Thymus (tissue), 11 donors: ENCODE results near the gene FNBP1. TPM values are rescaled to one million over a fixed set of nuclear protein-coding genes. Genes with fewer than 3 reads are reported as not detected.

Experiments
- DNase-seq, 9 donors: peaks; one replicate each; pipeline ENCODE4 v3.0.0-alpha.2; 2013; ENCODE audit warnings: low spot score in 9 of 9, low read depth in 6 of 9, missing footprints in 1 of 9
- H3K27ac ChIP-seq, 2 donors: one replicate each; pipeline ENCODE4 v1.5.1; 2013; ENCODE audit warnings: control low read depth in 1 of 2, low read depth in 1 of 2, low read length in 1 of 2, mild to moderate bottlenecking in 1 of 2, moderate library complexity in 1 of 2
- H3K27me3 ChIP-seq, 2 donors: one replicate each; pipeline ENCODE4 v1.5.1; 2013; ENCODE audit warnings: low read length in 1 of 2; ENCODE audit not compliant: control insufficient read depth in 2 of 2, insufficient read depth in 1 of 2
- H3K36me3 ChIP-seq, 2 donors: one replicate each; pipeline ENCODE4 v1.5.1; 2013; ENCODE audit warnings: low read length in 1 of 2, mild to moderate bottlenecking in 1 of 2, moderate library complexity in 1 of 2; ENCODE audit not compliant: control insufficient read depth in 2 of 2, insufficient read depth in 2 of 2
- H3K4me1 ChIP-seq, 2 donors: one replicate each; pipeline ENCODE4 v1.5.1; 2013; ENCODE audit warnings: low read length in 2 of 2; ENCODE audit not compliant: control insufficient read depth in 2 of 2, insufficient read depth in 2 of 2
- H3K4me3 ChIP-seq, 2 donors: one replicate each; pipeline ENCODE4 v1.5.1; 2013; ENCODE audit warnings: low read length in 2 of 2, control low read depth in 1 of 2, mild to moderate bottlenecking in 1 of 2
- H3K9me3 ChIP-seq, 2 donors: one replicate each; pipeline ENCODE4 v1.5.1; 2013; ENCODE audit warnings: low read length in 1 of 2, mild to moderate bottlenecking in 1 of 2; ENCODE audit not compliant: control insufficient read depth in 2 of 2, insufficient read depth in 1 of 2
- WGBS: extraction: QIAGEN DNeasy Blood & Tissue Kit; methylation state at CpG from one replicate; pipeline ENCODE4 v1.1.7; 2013; 5-methylcytosine and 5-hydroxymethylcytosine counted together
- polyA plus RNA-seq: library from polyadenylated mRNA; stranded (reverse); fragments of 200-250 nt; gene quantifications from one replicate; pipeline ENCODE4 v1.2.3, GENCODE V29; 2013
- total RNA-seq: library from RNA; stranded (reverse); fragments of 120-200 nt; gene quantifications from one replicate; pipeline ENCODE4 v1.2.4, GENCODE V29; 2013
- donor health status: healthy.

FNBP1 gene
- total and polyA plus RNA-seq, 2 donors = 79.6 to 82.8 TPM

DNA sequence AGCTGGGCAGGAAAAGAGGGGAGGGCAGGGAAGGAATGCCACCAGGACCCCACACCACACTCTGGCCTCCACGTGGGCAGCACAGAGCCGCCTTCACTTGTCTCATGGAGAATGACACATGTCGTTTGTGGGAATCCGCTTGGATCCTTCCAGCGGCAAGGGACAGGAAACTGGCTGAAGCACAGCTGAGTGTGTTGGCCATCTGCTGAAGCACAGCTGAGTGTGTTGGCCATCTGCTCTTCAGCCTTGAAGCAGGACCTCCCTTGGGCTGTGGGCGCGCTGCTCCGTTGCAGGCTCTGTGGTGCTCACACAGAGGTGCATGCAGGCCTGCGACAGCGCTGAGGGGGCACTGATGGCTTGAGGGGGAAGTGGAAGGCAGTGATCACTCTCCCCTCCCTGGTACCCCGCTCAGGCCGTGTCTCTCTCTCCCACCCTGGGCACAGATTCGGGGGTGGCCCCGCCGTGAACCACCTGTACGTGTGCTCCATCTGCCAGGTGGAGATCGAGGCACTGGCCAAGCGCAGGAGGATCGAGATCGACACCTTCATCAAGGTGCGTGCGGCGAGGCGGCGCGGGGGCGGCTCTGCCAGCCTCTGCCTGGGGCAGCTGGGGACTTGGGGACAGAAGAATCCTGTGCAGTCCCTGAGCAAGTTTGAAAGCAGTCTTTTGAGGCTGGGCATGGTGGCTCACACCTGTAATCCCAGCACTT is 167.1 kb downstream of the FNBP1 start:
- Histone ChIP-seq H3K27me3 (no peaks in the 10 kb centered on the region), H3K4me1 (peaks cover 13 to 45% of the 10 kb centered on the region in 2 donors), H3K9me3 (peaks cover 0 to 1% of the 10 kb centered on the region in 2 donors), H3K27ac (no peak overlapping the region), H3K36me3 (peaks cover 46 to 47% of the 10 kb centered on the region in 2 donors), H3K4me3 (no peak overlapping the region)
- 98% methylated on average over 27 of the region's 27 CpGs for WGBS
- no peak for DNase-seq

- no peaks in the 10 kb centered on the region for H3K27me3 ChIP-seq
- no peak for DNase-seq
- H3K36me3 ChIP-seq = peaks cover 50 to 51% of the 10 kb centered on the region in 2 donors
- 97% methylated on average over 23 of the region's 23 CpGs for WGBS
- no peak overlapping the region for H3K27ac ChIP-seq
- H3K4me3 ChIP-seq = no peak overlapping the region
- H3K4me1 ChIP-seq = peaks cover 13 to 42% of the 10 kb centered on the region in 2 donors
- H3K9me3 ChIP-seq = peaks cover 0 to 1% of the 10 kb centered on the region in 2 donors
Measured at GRCh38 chr9:129875181-129875611, 167.8 kb downstream of the FNBP1 start.

GRCh38 chr9:129874261-129875101 is 168.5 kb downstream of the FNBP1 start:
- no peak for DNase-seq
- Histone ChIP-seq H3K4me3 (no peak overlapping the region), H3K9me3 (peaks cover 0 to 1% of the 10 kb centered on the region in 2 donors), H3K4me1 (peaks cover 17 to 48% of the 10 kb centered on the region in 2 donors), H3K27ac (peak overlapping the region; percentile 26 to 92), H3K36me3 (peaks cover 57 to 58% of the 10 kb centered on the region in 2 donors), H3K27me3 (no peaks in the 10 kb centered on the region)
- WGBS = 92% methylated on average over 38 of the region's 38 CpGs

DNA sequence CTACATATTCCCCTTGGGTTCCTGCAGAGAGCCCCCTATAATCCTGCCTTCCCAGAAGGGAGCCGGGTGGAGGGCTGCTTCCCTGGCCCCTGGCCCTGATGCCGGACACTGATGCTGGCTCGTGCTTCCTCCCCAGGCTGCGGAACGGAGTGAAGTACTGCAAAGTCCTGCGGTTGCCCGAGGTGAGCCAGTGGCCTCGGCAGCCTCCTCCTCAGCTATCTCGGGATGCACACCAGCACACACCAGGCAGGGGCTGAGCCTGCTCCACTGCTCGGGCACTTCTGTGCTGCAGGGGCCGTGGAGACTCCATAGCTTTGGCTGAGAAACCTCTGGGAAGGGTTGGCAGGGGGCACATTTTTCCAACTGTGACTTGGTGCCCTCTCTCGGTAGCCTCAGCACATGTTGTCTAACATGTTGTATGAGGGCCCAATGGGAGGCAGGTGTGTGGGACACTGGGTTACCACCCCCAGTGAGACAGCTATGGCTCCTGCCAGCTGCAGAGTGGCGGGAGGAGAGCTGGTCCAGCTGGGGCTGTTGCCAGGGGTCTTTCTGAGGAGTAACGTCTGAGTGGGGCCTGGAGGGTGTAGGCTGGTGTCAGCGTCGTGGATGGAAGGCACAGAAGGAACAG is 169.3 kb downstream of the FNBP1 start:
- no peak overlapping the region for H3K4me3 ChIP-seq
- H3K27me3 ChIP-seq = no peaks in the 10 kb centered on the region
- WGBS = 72% methylated on average over 16 of the region's 16 CpGs
- peaks cover 62 to 64% of the 10 kb centered on the region in 2 donors for H3K36me3 ChIP-seq
- peaks cover 0 to 1% of the 10 kb centered on the region in 2 donors for H3K9me3 ChIP-seq
- H3K27ac ChIP-seq = peak overlapping the region; percentile 49 to 92
- peak in 3 of 9 donors; percentile 72 to 85 (median 77) for DNase-seq
- H3K4me1 ChIP-seq = peaks cover 25 to 56% of the 10 kb centered on the region in 2 donors

GRCh38 chr9:129871046-129871445 is 171.9 kb downstream of the FNBP1 start:
- Histone ChIP-seq H3K27ac (no peak overlapping the region), H3K4me1 (peaks cover 49 to 79% of the 10 kb centered on the region in 2 donors), H3K36me3 (peaks cover 64 to 77% of the 10 kb centered on the region in 2 donors), H3K4me3 (no peak overlapping the region), H3K27me3 (no peaks in the 10 kb centered on the region), H3K9me3 (peaks cover 1 to 5% of the 10 kb centered on the region in 2 donors)
- DNase-seq = no peak
- 98% methylated on average over 11 of the region's 11 CpGs for WGBS

- no peak overlapping the region for H3K4me3 ChIP-seq
- 95% methylated on average over 24 of the region's 24 CpGs for WGBS
- H3K27ac ChIP-seq = peak overlapping the region; percentile 65 to 80
- peaks cover 1 to 5% of the 10 kb centered on the region in 2 donors for H3K9me3 ChIP-seq
- peaks cover 63 to 77% of the 10 kb centered on the region in 2 donors for H3K36me3 ChIP-seq
- no peaks in the 10 kb centered on the region for H3K27me3 ChIP-seq
- peaks cover 60 to 86% of the 10 kb centered on the region in 2 donors for H3K4me1 ChIP-seq
- DNase-seq = no peak
Measured at GRCh38 chr9:129869585-129870501, 173.1 kb downstream of the FNBP1 start.

GRCh38 chr9:129868872-129869486 is 174.0 kb downstream of the FNBP1 start:
- Histone ChIP-seq H3K9me3 (peaks cover 1 to 5% of the 10 kb centered on the region in 2 donors), H3K27ac (peak overlapping the region; percentile 65 to 80), H3K4me1 (peaks cover 57 to 84% of the 10 kb centered on the region in 2 donors), H3K4me3 (no peak overlapping the region), H3K27me3 (no peaks in the 10 kb centered on the region), H3K36me3 (peaks cover 54 to 74% of the 10 kb centered on the region in 2 donors)
- WGBS = 34% methylated on average over 28 of the region's 28 CpGs
- DNase-seq = peak in 4 of 9 donors; percentile 63 to 88 (median 76)
